A673 (cell line): ENCODE data around the gene ATP8A2. TPM values are rescaled to one million over a fixed set of nuclear protein-coding genes. Genes with fewer than 3 reads are reported as not detected.

ENCODE experiments used
- BruUV-seq: library from RNA; stranded (reverse); fragments of 400-500 nt; replicated peaks from 2 replicates; lab custom pipeline; 2021; lab: Mats Ljungman, UMichigan
- CTCF ChIA-PET: fragments of 300-600 bp; sonication (Branson Sonifier 250); formaldehyde crosslinking; loops from one replicate; lab custom pipeline; 2022; ENCODE audit warnings: antibody characterized with exemption; lab: Charles Lee
- POLR2A ChIA-PET: fragments of 300-600 bp; sonication (Branson Sonifier 250); formaldehyde crosslinking; loops from one replicate; lab custom pipeline; 2022; ENCODE audit warnings: antibody characterized with exemption; ENCODE audit not compliant: low non-redundant PET; lab: Charles Lee
- DNase-seq: peaks from one replicate; pipeline ENCODE4 v3.0.0-alpha.2; 2015; ENCODE audit warnings: low spot score
- H3K27ac ChIP-seq: fragments of 200-600 bp; sonication (generic); 2 replicates; pipeline ENCODE4 v1.5.1; 2016; ENCODE audit warnings: mixed run types, low read depth, mild to moderate bottlenecking, mixed read lengths, antibody characterized with exemption, low read length; ENCODE audit not compliant: poor library complexity, severe bottlenecking
- H3K27me3 ChIP-seq: fragments of 200-600 bp; sonication (generic); replicated peaks from 2 replicates; pipeline ENCODE4 v1.6.1; 2017; ENCODE audit warnings: mixed run types, low read depth, mild to moderate bottlenecking, mixed read lengths, antibody characterized with exemption, low read length; ENCODE audit not compliant: insufficient read depth, poor library complexity
- H3K36me3 ChIP-seq: fragments of 200-600 bp; sonication (generic); 2 replicates; pipeline ENCODE4 v1.6.1; 2016; ENCODE audit warnings: mixed run types, mild to moderate bottlenecking, mixed read lengths, antibody characterized with exemption, low read length; ENCODE audit not compliant: insufficient read depth, poor library complexity, severe bottlenecking
- H3K4me1 ChIP-seq: fragments of 200-600 bp; sonication (generic); 2 replicates; pipeline ENCODE4 v1.6.1; 2017; ENCODE audit warnings: mixed run types, mild to moderate bottlenecking, mixed read lengths, antibody characterized with exemption, low read length; ENCODE audit not compliant: insufficient read depth, poor library complexity, severe bottlenecking
- H3K4me3 ChIP-seq: fragments of 200-600 bp; sonication (generic); 2 replicates; pipeline ENCODE4 v1.5.1; 2016; ENCODE audit warnings: low read depth, mixed run types, mild to moderate bottlenecking, mixed read lengths, low read length; ENCODE audit not compliant: poor library complexity, severe bottlenecking
- H3K9me3 ChIP-seq: fragments of 200-600 bp; sonication (generic); 2 replicates; pipeline ENCODE4 v1.6.1; 2016; ENCODE audit warnings: mixed run types, low read depth, mild to moderate bottlenecking, mixed read lengths, antibody characterized with exemption, low read length; ENCODE audit not compliant: poor library complexity, severe bottlenecking
- CTCF ChIP-seq: fragments of 300-800, 200-600 bp; sonication (generic); conservative IDR thresholded peaks from 2 replicates; pipeline ENCODE4 v1.5.1; 2017; ENCODE audit warnings: low read depth, mild to moderate bottlenecking, antibody characterized with exemption, low read length, moderate library complexity, mixed read lengths
- EZH2 ChIP-seq: fragments of 200-600 bp; sonication (generic); IDR thresholded peaks from 2 replicates; pipeline ENCODE4 v1.6.1; 2017; ENCODE audit warnings: borderline replicate concordance, low read depth, mild to moderate bottlenecking, mixed read lengths, antibody characterized with exemption, low read length; ENCODE audit not compliant: poor library complexity, severe bottlenecking
- intact Hi-C: fragments of 100-400 bp; cut with micrococcal nuclease; formaldehyde crosslinking; loops from one replicate; pipeline ENCODE4 v1.10.0; 2022; ENCODE audit not compliant: unreplicated experiment
- total RNA-seq: library from RNA; stranded (reverse); gene quantifications from 2 replicates; pipeline ENCODE4 v1.2.3, GENCODE V29; 2021

Gene ATP8A2
- total RNA-seq, 1 experiment from 2014 or later = 0.92 TPM

- Histone ChIP-seq H3K27me3 (no peaks in the 10 kb centered on the region), H3K9me3 (peaks cover 4% of the 10 kb centered on the region), H3K36me3 (no peaks in the 10 kb centered on the region), H3K4me3 (no peak overlapping the region), H3K27ac (peak overlapping the region; percentile 52), H3K4me1 (peaks cover 32% of the 10 kb centered on the region)
- intact Hi-C loops = loop anchor here (5.0 kb wide), 1 partner anchor 234 kb away; no protein-coding TSS in a partner anchor
- no TSS peak for BruUV-seq
- CTCF ChIA-PET = interaction anchor here (0.6 kb wide), 1 partner anchor 25 kb away, joined by 3 read pairs; no protein-coding TSS in a partner anchor
- no peak for DNase-seq
- POLR2A ChIA-PET = no interaction called here
- no peak for TF ChIP-seq CTCF
- no peak for TF ChIP-seq EZH2
Observed at GRCh38 chr13:26016189-26016588, 644.4 kb downstream of the ATP8A2 start.

- peak; percentile 17 for DNase-seq
- H3K4me3 ChIP-seq = no peak overlapping the region
- no TSS peak for BruUV-seq
- ChIA-PET POLR2A (no interaction called here), CTCF (no interaction called here)
- H3K27ac ChIP-seq = no peak overlapping the region
- H3K4me1 ChIP-seq = peaks cover 32% of the 10 kb centered on the region
- H3K27me3 ChIP-seq = no peaks in the 10 kb centered on the region
- H3K9me3 ChIP-seq = peaks cover 4% of the 10 kb centered on the region
- no peak for TF ChIP-seq CTCF
- no peak for TF ChIP-seq EZH2
- H3K36me3 ChIP-seq = no peaks in the 10 kb centered on the region
- intact Hi-C loops = loop anchor here (5.0 kb wide), 1 partner anchor 235 kb away; no protein-coding TSS in a partner anchor
Observed at GRCh38 chr13:26017196-26017921, 645.6 kb downstream of the ATP8A2 start.

GRCh38 chr13:26017932-26018665 is 646.3 kb downstream of the ATP8A2 start:
- Histone ChIP-seq H3K27ac (no peak overlapping the region), H3K4me1 (peaks cover 32% of the 10 kb centered on the region), H3K4me3 (no peak overlapping the region), H3K9me3 (peaks cover 4% of the 10 kb centered on the region), H3K27me3 (no peaks in the 10 kb centered on the region), H3K36me3 (no peaks in the 10 kb centered on the region)
- ChIA-PET CTCF (no interaction called here), POLR2A (no interaction called here)
- no TSS peak for BruUV-seq
- intact Hi-C loops = loop anchor here (5.0 kb wide), 1 partner anchor 236 kb away; no protein-coding TSS in a partner anchor
- TF ChIP-seq EZH2 (no peak), CTCF (no peak)
- DNase-seq = no peak
